ENCODE results near the gene GATB.

DNA sequence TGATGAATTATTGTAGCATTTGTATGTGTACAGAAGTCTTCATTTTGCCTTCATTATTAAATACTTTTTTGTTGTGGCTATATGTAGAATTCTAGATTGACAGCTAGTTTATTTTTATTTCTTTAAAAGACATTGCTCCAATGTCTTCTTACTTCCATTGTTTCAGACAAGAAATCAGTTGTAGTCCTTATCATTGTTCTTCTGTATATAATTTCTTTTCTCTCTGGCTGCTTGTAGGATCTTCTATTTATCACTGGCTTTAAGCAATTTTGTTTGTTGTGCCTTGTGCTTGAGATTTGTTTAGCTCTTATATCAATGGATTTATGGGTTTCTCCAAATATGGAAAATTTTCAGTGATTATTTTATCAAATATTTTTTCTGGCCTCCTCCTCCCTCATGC lies 13.5 kb upstream of the GATB start:
- TF ChIP-seq CTCF (IDR thresholded peaks at IDR 0.05; ENCODE audit: poor library complexity) (no peak), EZH2 (IDR thresholded peaks at IDR 0.05; ENCODE audit: borderline replicate concordance) (no peak), EZH2phosphoT487 (IDR thresholded peaks at IDR 0.05; ENCODE audit: low read depth, severe bottlenecking, unreplicated experiment) (no peak)

Data from hepatocyte (in vitro differentiated cells).